K562 (cell line): ENCODE measurements around the gene OPA1. TPM values are rescaled to one million over a fixed set of nuclear protein-coding genes. Genes with fewer than 3 reads are reported as not detected.

Experiments
- ATAC-seq: fragments of 200-7000 bp; cut with Tn5 transposase; 3 replicates; pipeline ENCODE4 v1.9.1; 2020; ENCODE audit warnings: moderate library complexity
- BruUV-seq: library from RNA; stranded (reverse); fragments of 400-500 nt; replicated peaks from 2 replicates; lab custom pipeline; 2021; lab: Mats Ljungman, UMichigan
- CTCF ChIA-PET: fragments of 300-600 bp; formaldehyde crosslinking; extraction: SDS; loops from one replicate; lab custom pipeline; 2021; ENCODE audit warnings: low intra/inter-chr PET ratio; lab: Yijun Ruan, JAX
- POLR2A ChIA-PET: fragments of 300-600, 350-650 bp; sonication (Branson Sonifier 250); formaldehyde crosslinking; extraction: SDS; loops from one replicate; lab custom pipeline; 2021; ENCODE audit warnings: antibody characterized with exemption, inconsistent platforms; lab: Yijun Ruan, JAX
- DNase-seq, 4 experiments: peaks; one replicate each; pipeline versions ENCODE4 v3.0.0 to v3.0.0-alpha.2; 2011 to 2018; ENCODE audit warnings: low spot score in 3 of 4, mixed read lengths in 3 of 4; ENCODE audit errors: extremely low read depth in 1 of 4
- FAIRE-seq: peaks from 2 replicates; lab custom pipeline; 2011; peaks lifted over from hg19 to GRCh38; lab: Jason Lieb, UNC
- H2AFZ ChIP-seq: 2 replicates; pipeline ENCODE4 v1.6.0; 2011; ENCODE audit warnings: low read depth, low read length, control low read depth, inconsistent platforms
- H3K27ac ChIP-seq: fragments of 200-600 bp; 3 replicates; pipeline ENCODE4 v1.8.0; 2011; ENCODE audit warnings: low read depth, mild to moderate bottlenecking, control low read depth, inconsistent platforms, low read length, moderate library complexity, mixed read lengths; ENCODE audit errors: extremely low read depth
- H3K27me3 ChIP-seq, 2 experiments: fragments of 300-600 bp in 1 of 2; 2 replicates in 1 of 2; 3 replicates in 1 of 2; pipeline versions ENCODE4 v1.6.0 to v1.8.0; 2011; ENCODE audit warnings: inconsistent platforms in 2 of 2, low read length in 2 of 2, mild to moderate bottlenecking in 1 of 2, mixed read lengths in 1 of 2, moderate library complexity in 1 of 2; ENCODE audit not compliant: control insufficient read depth in 2 of 2, insufficient read depth in 2 of 2
- H3K36me3 ChIP-seq: fragments of 300-600 bp; 3 replicates; pipeline ENCODE4 v1.8.0; 2011; ENCODE audit warnings: mild to moderate bottlenecking, low read length, inconsistent platforms; ENCODE audit not compliant: control insufficient read depth, insufficient read depth
- H3K4me1 ChIP-seq, 2 experiments: fragments of 200-600 bp in 1 of 2; replicated peaks in 1 of 2; 2 replicates in 1 of 2; 3 replicates in 1 of 2; pipeline versions ENCODE4 v1.5.1 to v1.8.0; 2011; ENCODE audit warnings: inconsistent platforms in 2 of 2, low read length in 2 of 2, mild to moderate bottlenecking in 1 of 2, mixed read lengths in 1 of 2, moderate library complexity in 1 of 2; ENCODE audit not compliant: control insufficient read depth in 2 of 2, insufficient read depth in 2 of 2
- H3K4me2 ChIP-seq: 2 replicates; pipeline ENCODE4 v1.6.1; 2011; ENCODE audit warnings: low read length, control low read depth, inconsistent platforms, mixed read lengths; ENCODE audit not compliant: insufficient read depth
- H3K4me3 ChIP-seq: fragments of 200-600 bp; sonication (generic), shearing (Covaris generic); 2 replicates; pipeline ENCODE4 v1.5.1; 2016; ENCODE audit warnings: control low read depth, inconsistent platforms
- H3K79me2 ChIP-seq: fragments of 200-600 bp; 3 replicates; pipeline ENCODE4 v1.8.0; 2011; ENCODE audit warnings: low read length, inconsistent platforms; ENCODE audit not compliant: control insufficient read depth, insufficient read depth
- H3K9ac ChIP-seq, 2 experiments: 2 replicates each; pipeline versions ENCODE4 v1.6.0 to v1.6.1; 2011; ENCODE audit warnings: low read depth in 2 of 2, low read length in 2 of 2, control low read depth in 1 of 2, inconsistent platforms in 1 of 2, mild to moderate bottlenecking in 1 of 2, mixed read lengths in 1 of 2; ENCODE audit not compliant: insufficient read depth in 1 of 2
- H3K9me1 ChIP-seq: one replicate; pipeline ENCODE4 v1.6.0; 2011; ENCODE audit warnings: inconsistent platforms, mild to moderate bottlenecking, low read length, moderate library complexity; ENCODE audit not compliant: control insufficient read depth, insufficient read depth
- H3K9me3 ChIP-seq: replicated peaks from 2 replicates; pipeline ENCODE4 v1.5.1; 2011; ENCODE audit warnings: low read depth, low read length, inconsistent platforms; ENCODE audit not compliant: control insufficient read depth, insufficient read depth
- H4K20me1 ChIP-seq: replicated peaks from 2 replicates; pipeline ENCODE4 v1.6.1; 2011; ENCODE audit warnings: low read length, inconsistent platforms, mixed read lengths; ENCODE audit not compliant: control insufficient read depth, insufficient read depth
- BCOR ChIP-seq: fragments of 450-650 bp; IDR thresholded peaks from 2 replicates; pipeline ENCODE4 v1.6.1; 2016
- CCAR2 ChIP-seq: fragments of 200-400 bp; formaldehyde crosslinking; IDR thresholded peaks from 2 replicates; pipeline ENCODE4 v1.6.1; 2017; ENCODE audit warnings: mild to moderate bottlenecking, low read depth, low read length
- CREB3L1 ChIP-seq: fragments of 450-650 bp; IDR thresholded peaks from 2 replicates; pipeline ENCODE4 v1.6.1; 2014; ENCODE audit warnings: low read depth, mild to moderate bottlenecking, moderate library complexity, borderline replicate concordance
- DMBX1 ChIP-seq: fragments of 250-450 bp; sonication (Bioruptor Pico); IDR thresholded peaks from 2 replicates; pipeline ENCODE4 v1.8.0; 2022; ENCODE audit warnings: inconsistent platforms, mild to moderate bottlenecking, moderate library complexity, borderline replicate concordance
- EHMT2 ChIP-seq: fragments of 450-650 bp; IDR thresholded peaks from 2 replicates; pipeline ENCODE4 v1.6.1; 2018; ENCODE audit warnings: antibody characterized with exemption
- ETV5 ChIP-seq: sonication (generic); formaldehyde crosslinking; IDR thresholded peaks from 2 replicates; pipeline ENCODE4 v1.4.0; 2020; ENCODE audit warnings: low read depth, mild to moderate bottlenecking, missing genetic modification reagents
- ILF3 ChIP-seq: fragments of 450-650 bp; IDR thresholded peaks from 2 replicates; pipeline ENCODE4 v1.6.1; 2018; ENCODE audit warnings: antibody characterized with exemption, mild to moderate bottlenecking, moderate library complexity, borderline replicate concordance
- MLLT1 ChIP-seq, 2 experiments: fragments of 450-650 bp; IDR thresholded peaks; 2 replicates each; pipeline ENCODE4 v1.6.1; 2016
- MYBL2 ChIP-seq, 2 experiments: fragments of 450-650 bp in 1 of 2; sonication (generic) in 1 of 2; formaldehyde crosslinking in 1 of 2; IDR thresholded peaks; 2 replicates each; pipeline versions ENCODE4 v1.6.1 to v1.8.1; 2017 to 2022; ENCODE audit warnings: borderline replicate concordance in 1 of 2, inconsistent platforms in 1 of 2, low read depth in 1 of 2, mild to moderate bottlenecking in 1 of 2, missing genetic modification reagents in 1 of 2, moderate library complexity in 1 of 2
- NCOR1 ChIP-seq: fragments of 450-650 bp; IDR thresholded peaks from 2 replicates; pipeline ENCODE4 v1.6.1; 2016; ENCODE audit warnings: mild to moderate bottlenecking, moderate library complexity
- SIX5 ChIP-seq, 2 experiments: IDR thresholded peaks; 2 replicates each; pipeline ENCODE4 v1.6.1; 2011; ENCODE audit warnings: low read length in 2 of 2, borderline replicate concordance in 1 of 2, low read depth in 1 of 2, mild to moderate bottlenecking in 1 of 2, moderate library complexity in 1 of 2; ENCODE audit not compliant: insufficient read depth in 1 of 2
- TAF15 ChIP-seq: fragments of 200-400 bp; formaldehyde crosslinking; IDR thresholded peaks from 2 replicates; pipeline ENCODE4 v1.6.1; 2017; ENCODE audit warnings: mild to moderate bottlenecking, low read depth, low read length, moderate library complexity
- ZBTB8A ChIP-seq: fragments of 450-650 bp; IDR thresholded peaks from 2 replicates; pipeline ENCODE4 v1.6.1; 2018; ENCODE audit warnings: mild to moderate bottlenecking, moderate library complexity; ENCODE audit not compliant: partially characterized antibody
- ZNF311 ChIP-seq: fragments of 250-450 bp; sonication (Bioruptor Pico); IDR thresholded peaks from 2 replicates; pipeline ENCODE4 v1.4.0; 2020; ENCODE audit warnings: mild to moderate bottlenecking, moderate library complexity
- ZNF644 ChIP-seq: fragments of 200-800 bp; sonication (Bioruptor generic); IDR thresholded peaks from 2 replicates; pipeline ENCODE4 v1.6.1; 2016; ENCODE audit warnings: low read depth, missing genetic modification characterization, missing compliant biosample characterization
- WGBS: fragments of 100-300 bp; shearing (Covaris generic); methylation state at CpG from one replicate; pipeline ENCODE4 v1.1.6; 2016; ENCODE audit warnings: low coverage, mixed read lengths; ENCODE audit not compliant: insufficient coverage; ENCODE audit errors: missing lambda C conversion rate; 5-methylcytosine and 5-hydroxymethylcytosine counted together
- in situ Hi-C: fragments of 300-500 bp; cut with MboI; formaldehyde crosslinking; loops from 4 replicates; pipeline ENCODE4 v1.15.0; 2018; ENCODE audit warnings: inconsistent platforms, mixed read lengths
- intact Hi-C: fragments of 100-400 bp; cut with micrococcal nuclease; formaldehyde crosslinking; loops from 2 replicates; pipeline ENCODE4 v1.14.2; 2022
- polyA plus RNA-seq, 8 experiments: library from polyadenylated mRNA; depleted of rRNA in 4 of 8; stranded (reverse) in 5 of 8; unstranded in 3 of 8; fragments of >200 nt; fragmentation: Nextera tagmentation in 2 of 8; fragmentation: Illumina TruSeq in 1 of 8; extraction: Ambion mirVana in 2 of 8; extraction: Trizol in 1 of 8; gene quantifications; 2 replicates each; pipeline versions ENCODE4 v1.2.1 to v1.2.3, GENCODE V29; 2011 to 2014; ENCODE audit warnings: inconsistent platforms in 1 of 8, missing spikeins in 1 of 8
- total RNA-seq, 7 experiments: library from RNA; depleted of rRNA in 6 of 7; stranded (reverse); fragments of >200 nt in 6 of 7; fragmentation: Illumina TruSeq in 2 of 7; extraction: Trizol in 2 of 7; gene quantifications; 2 replicates each; pipeline versions ENCODE4 v1.2.1 to v1.2.3, GENCODE V29; 2011 to 2021; ENCODE audit warnings: low replicate concordance in 1 of 7
- TF ChIP-seq, protein P1 (sequence below): fragments of 450-650 bp; IDR thresholded peaks from 2 replicates; pipeline ENCODE4 v1.6.1; 2017; ENCODE audit warnings: antibody characterized with exemption

The OPA1 gene
- total and polyA plus RNA-seq, 9 of the 15 experiments (the other 6 are each of a cell fraction or from before 2014, with no cell fraction given), result 19.7 to 127 (median 94.7) TPM

- no TSS peak for BruUV-seq
- Histone ChIP-seq H4K20me1 (no peaks in the 10 kb centered on the region), H3K27ac (peak overlapping the region; percentile 86), H3K4me2 (peak overlapping the region; percentile 28; the same call in 1 of the 2 replicates), H3K27me3 (no peaks in the 10 kb centered on the region), H3K79me2 (peaks cover 8% of the 10 kb centered on the region; the same call in 2 of the 3 replicates), H3K4me1 (peaks cover 4 to 61% of the 10 kb centered on the region in 2 experiments), H3K4me3 (no peak overlapping the region), H3K9ac (peak overlapping the region in 1 of 2 experiments; percentile 41; a peak in 2 of 4 replicates), H3K9me1 (no peaks in the 10 kb centered on the region), H3K36me3 (peaks cover 90% of the 10 kb centered on the region), H3K9me3 (no peaks in the 10 kb centered on the region), H2AFZ (0 out of 2 replicates have a peak overlapping the region, but pooled peaks have one; percentile 3)
- WGBS, result 2% methylated on average over 4 of the region's 4 CpGs
- CTCF ChIA-PET, result no interaction called here
- ATAC-seq (peak; percentile 82), FAIRE-seq (peak; percentile 95), DNase-seq (peak; percentile 81 to 93 (median 86))
- intact Hi-C loops (loop anchor here (1.0 to 10.0 kb wide), 4 partner anchors 68 to 656 kb away; partner anchors contain the start of genes HES1 and OPA1), in situ Hi-C loops (no loop called here)
- POLR2A ChIA-PET, result interaction anchor here (0.8 to 2.0 kb wide), 8 partner anchors 8 to 176 kb away, joined by 3 to 5 read pairs (median 4); no protein-coding TSS in a partner anchor
- TF ChIP-seq ILF3 (peak; percentile 86; the same call in 1 of the 2 replicates), ZNF644 (tag) (peak; percentile 97), CREB3L1 (peak; percentile 43; the same call in 1 of the 2 replicates), MYBL2 (IDR thresholded peaks at IDR 0.05; ENCODE audit: low read depth) (peak; percentile 49; the same call in 1 of the 2 replicates), MYBL2 (CRISPR knock-in tag; IDR thresholded peaks at IDR 0.05; ENCODE audit: borderline replicate concordance) (no peak), SIX5 (IDR thresholded peaks at IDR 0.05; ENCODE audit: borderline replicate concordance in 1 of 2, insufficient read depth in 1 of 2, low read depth in 1 of 2, low read length in 2 of 2) (no peak), TAF15 (no peak), ZNF311 (CRISPR knock-in tag) (peak; percentile 84), ETV5 (CRISPR knock-in tag) (peak; percentile 61), ZBTB8A (no peak), NCOR1 (peak; percentile 100), DMBX1 (peak; percentile 96), BCOR (peak; percentile 86), MLLT1 (IDR thresholded peaks at IDR 0.05) (peak; percentile 46 to 50; a peak in 2 of 4 replicates), EHMT2 (peak; percentile 91), CCAR2 (no peak)
- TF ChIP-seq, protein P1, sequence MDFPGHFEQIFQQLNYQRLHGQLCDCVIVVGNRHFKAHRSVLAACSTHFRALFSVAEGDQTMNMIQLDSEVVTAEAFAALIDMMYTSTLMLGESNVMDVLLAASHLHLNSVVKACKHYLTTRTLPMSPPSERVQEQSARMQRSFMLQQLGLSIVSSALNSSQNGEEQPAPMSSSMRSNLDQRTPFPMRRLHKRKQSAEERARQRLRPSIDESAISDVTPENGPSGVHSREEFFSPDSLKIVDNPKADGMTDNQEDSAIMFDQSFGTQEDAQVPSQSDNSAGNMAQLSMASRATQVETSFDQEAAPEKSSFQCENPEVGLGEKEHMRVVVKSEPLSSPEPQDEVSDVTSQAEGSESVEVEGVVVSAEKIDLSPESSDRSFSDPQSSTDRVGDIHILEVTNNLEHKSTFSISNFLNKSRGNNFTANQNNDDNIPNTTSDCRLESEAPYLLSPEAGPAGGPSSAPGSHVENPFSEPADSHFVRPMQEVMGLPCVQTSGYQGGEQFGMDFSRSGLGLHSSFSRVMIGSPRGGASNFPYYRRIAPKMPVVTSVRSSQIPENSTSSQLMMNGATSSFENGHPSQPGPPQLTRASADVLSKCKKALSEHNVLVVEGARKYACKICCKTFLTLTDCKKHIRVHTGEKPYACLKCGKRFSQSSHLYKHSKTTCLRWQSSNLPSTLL, result peak; percentile 52; the same call in 1 of the 2 replicates
Measured at GRCh38 chr3:193660698-193661411, 67.8 kb downstream of the OPA1 start.
